Ramos (cell line): ENCODE measurements around the gene DAG1.

Source experiments
- in situ Hi-C: fragments of 300-500 bp; cut with MboI; formaldehyde crosslinking; loops from one replicate; pipeline ENCODE4 v1.14.3; 2022; ENCODE audit warnings: low sequenced_read_pairs; ENCODE audit not compliant: unreplicated experiment

Gene DAG1

GRCh38 chr3:49512781-49513355, 42.8 kb downstream of the DAG1 start:
- in situ Hi-C loops: no loop called here

- in situ Hi-C loops: no loop called here
Observed at GRCh38 chr3:49513494-49514124, 43.5 kb downstream of the DAG1 start.

DNA sequence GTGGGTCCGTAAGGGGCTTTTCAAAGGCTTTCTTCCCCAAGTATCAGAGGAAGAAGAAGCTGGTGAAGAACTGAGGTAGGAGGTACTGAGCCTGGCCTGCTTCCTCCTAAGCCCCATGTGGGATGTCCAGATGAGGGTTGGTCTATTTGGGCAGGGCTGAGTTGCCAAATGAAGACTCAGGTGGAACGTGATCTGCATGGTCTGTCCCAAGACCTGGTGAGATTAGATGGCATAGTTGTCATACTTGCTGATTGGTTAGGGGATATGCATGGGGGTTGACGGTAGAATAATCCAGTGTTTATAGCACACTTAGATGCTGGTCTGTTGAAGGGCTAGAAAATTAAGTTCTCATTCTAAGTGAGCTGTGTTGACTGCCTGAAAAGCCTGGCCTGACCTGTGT, 47.9 kb downstream of the DAG1 start:
- in situ Hi-C loops: no loop called here

- in situ Hi-C loops: no loop called here
Observed at GRCh38 chr3:49518441-49518840, 48.4 kb downstream of the DAG1 start.

DNA sequence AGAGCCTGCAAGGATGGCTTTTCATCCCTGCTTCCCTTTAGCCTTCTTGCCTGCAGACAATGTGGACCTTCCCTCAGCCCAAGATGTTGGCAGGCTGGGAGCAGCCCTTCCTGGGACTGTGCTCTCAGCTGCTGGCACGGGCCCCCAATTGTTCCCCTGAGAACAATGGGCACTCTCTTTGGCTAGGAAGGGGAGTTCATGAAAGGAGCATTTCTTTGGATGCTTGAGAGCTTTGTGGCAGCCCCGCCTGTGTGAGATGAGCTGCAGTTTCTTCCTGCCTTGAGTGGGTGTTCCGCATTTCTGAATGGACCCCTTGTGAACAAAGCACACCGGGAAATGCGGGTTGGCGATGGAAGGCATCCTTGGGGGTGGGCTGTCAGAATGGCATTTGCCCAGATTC, 49.2 kb downstream of the DAG1 start:
- in situ Hi-C loops: no loop called here

DNA sequence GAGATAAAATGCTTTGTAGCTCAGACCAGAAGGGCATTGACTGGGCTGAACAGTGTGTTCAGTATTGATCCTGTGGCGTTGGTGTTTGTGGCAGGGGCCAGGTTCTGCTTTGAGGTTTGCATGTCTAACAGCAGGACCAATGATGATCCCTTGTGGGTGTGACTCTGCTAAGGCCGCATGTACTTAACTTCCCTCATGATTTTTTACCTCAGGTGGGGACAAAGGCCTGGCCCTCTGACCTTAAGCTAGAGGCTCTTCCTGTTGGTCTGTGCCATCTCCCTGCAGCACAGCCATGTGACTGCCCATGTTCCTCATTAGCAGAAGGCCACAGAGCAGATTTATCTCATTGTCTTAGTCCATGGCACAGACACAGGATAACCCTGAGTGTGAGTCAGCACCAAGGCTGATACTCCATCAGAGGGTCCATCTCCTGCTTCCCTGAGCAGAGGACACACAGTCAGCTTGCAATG, 49.9 kb downstream of the DAG1 start:
- in situ Hi-C loops: no loop called here

GRCh38 chr3:49523756-49524747, 54.0 kb downstream of the DAG1 start:
- in situ Hi-C loops: no loop called here

DNA sequence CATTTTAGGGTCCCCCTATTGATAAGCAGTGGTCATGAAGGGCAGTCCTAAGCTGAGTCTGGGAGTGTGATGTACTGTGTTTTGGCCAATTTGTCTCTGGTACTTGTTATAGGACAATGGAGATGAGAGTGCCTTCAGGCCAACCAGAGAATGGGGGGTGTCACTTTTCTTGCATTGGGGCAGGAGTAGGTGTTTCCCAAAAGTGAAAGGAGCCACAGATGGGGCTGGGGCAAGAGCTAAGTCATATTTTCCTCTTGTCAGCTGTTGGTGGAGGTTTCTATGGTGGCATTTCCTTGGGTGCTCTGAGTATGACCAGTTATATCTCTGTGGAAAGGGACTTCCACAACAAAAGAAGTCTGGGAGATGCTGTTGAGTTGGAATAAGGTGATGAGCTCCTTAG, 59.5 kb downstream of the DAG1 start:
- in situ Hi-C loops: no loop called here

GRCh38 chr3:49530231-49530630, 60.2 kb downstream of the DAG1 start:
- in situ Hi-C loops: no loop called here

GRCh38 chr3:49530701-49531100, 60.6 kb downstream of the DAG1 start:
- in situ Hi-C loops: no loop called here

DNA sequence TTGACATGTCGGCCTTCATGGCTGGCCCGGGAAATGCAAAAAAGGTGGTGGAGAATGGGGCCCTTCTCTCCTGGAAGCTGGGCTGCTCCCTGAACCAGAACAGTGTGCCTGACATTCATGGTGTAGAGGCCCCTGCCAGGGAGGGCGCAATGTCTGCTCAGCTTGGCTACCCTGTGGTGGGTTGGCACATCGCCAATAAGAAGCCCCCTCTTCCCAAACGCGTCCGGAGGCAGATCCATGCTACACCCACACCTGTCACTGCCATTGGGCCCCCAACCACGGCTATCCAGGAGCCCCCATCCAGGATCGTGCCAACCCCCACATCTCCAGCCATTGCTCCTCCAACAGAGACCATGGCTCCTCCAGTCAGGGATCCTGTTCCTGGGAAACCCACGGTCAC, 61.2 kb downstream of the DAG1 start:
- in situ Hi-C loops: no loop called here

- in situ Hi-C loops: no loop called here
Observed at GRCh38 chr3:49531715-49532114, 61.6 kb downstream of the DAG1 start.

- in situ Hi-C loops: no loop called here
Observed at GRCh38 chr3:49533031-49533430, 63.0 kb downstream of the DAG1 start.

DNA sequence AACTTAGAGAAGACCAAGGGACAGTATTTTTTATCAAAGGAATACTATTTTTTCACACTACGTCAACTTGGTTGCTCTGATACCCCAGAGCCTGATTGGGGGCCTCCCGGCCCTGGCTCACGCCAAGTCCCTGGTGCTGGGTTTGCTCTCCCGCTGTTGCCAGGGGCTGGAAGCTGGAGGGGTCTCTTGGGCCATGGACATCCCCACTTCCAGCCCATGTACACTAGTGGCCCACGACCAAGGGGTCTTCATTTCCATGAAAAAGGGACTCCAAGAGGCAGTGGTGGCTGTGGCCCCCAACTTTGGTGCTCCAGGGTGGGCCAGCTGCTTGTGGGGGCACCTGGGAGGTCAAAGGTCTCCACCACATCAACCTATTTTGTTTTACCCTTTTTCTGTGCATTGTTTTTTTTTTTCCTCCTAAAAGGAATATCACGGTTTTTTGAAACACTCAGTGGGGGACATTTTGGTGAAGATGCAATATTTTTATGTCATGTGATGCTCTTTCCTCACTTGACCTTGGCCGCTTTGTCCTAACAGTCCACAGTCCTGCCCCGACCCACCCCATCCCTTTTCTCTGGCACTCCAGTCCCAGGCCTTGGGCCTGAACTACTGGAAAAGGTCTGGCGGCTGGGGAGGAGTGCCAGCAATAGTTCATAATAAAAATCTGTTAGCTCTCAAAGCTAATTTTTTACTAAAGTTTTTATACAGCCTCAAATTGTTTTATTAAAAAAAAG, 63.9 kb downstream of the DAG1 start:
- in situ Hi-C loops: no loop called here

GRCh38 chr3:49534581-49535441, 64.7 kb downstream of the DAG1 start:
- in situ Hi-C loops: no loop called here

- in situ Hi-C loops: no loop called here
Observed at GRCh38 chr3:49535971-49536874, 66.2 kb downstream of the DAG1 start.

- in situ Hi-C loops: no loop called here
Observed at GRCh38 chr3:49536875-49537533, 66.9 kb downstream of the DAG1 start.
